Measurements from ENCODE around the gene TUBB4A.

Gene TUBB4A

DNA sequence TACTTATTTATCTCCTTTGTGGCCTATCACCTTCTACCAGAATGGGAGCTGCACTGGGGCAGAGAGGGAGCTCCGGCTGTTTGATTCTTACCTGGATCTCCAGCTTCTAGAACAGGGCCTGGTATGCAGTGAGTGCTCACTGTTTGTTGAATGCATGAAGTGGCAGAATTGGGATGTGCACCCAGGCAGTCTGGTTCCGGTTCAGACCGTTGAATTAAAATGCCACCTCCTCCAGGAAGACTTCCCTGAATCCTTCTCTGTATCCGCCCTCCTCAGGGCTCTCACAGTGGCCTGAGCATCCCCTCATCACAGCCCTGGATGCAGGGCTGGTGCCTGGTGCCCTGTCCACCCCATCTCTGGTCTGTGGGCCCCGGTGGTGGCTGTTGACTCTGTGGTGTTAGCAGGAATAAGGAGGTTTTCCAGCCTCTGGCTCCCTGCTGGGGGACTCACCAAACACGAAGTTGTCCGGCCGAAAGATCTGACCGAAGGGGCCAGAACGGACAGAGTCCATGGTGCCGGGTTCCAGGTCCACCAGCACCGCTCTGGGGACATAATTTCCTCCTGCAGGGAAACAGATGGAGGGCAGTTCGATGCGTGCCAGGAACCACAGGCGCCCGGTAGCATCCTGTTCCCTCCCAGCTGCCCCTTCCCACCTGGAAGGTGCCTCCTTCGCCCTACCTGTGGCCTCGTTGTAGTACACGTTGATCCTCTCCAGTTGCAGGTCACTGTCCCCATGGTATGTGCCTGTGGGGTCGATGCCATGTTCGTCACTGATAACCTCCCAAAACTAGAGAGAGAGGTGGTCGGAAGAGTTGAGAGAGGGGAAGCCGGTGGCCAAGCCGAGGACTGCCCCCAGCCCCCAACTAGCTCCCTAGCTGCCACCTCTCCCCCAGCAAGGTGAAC lies 1.0 kb downstream of the TUBB4A start:
- no peak overlapping the region for H3K27ac ChIP-seq
- TF ChIP-seq, protein P1, sequence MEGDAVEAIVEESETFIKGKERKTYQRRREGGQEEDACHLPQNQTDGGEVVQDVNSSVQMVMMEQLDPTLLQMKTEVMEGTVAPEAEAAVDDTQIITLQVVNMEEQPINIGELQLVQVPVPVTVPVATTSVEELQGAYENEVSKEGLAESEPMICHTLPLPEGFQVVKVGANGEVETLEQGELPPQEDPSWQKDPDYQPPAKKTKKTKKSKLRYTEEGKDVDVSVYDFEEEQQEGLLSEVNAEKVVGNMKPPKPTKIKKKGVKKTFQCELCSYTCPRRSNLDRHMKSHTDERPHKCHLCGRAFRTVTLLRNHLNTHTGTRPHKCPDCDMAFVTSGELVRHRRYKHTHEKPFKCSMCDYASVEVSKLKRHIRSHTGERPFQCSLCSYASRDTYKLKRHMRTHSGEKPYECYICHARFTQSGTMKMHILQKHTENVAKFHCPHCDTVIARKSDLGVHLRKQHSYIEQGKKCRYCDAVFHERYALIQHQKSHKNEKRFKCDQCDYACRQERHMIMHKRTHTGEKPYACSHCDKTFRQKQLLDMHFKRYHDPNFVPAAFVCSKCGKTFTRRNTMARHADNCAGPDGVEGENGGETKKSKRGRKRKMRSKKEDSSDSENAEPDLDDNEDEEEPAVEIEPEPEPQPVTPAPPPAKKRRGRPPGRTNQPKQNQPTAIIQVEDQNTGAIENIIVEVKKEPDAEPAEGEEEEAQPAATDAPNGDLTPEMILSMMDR (IDR thresholded peaks at IDR 0.05): no peak

DNA sequence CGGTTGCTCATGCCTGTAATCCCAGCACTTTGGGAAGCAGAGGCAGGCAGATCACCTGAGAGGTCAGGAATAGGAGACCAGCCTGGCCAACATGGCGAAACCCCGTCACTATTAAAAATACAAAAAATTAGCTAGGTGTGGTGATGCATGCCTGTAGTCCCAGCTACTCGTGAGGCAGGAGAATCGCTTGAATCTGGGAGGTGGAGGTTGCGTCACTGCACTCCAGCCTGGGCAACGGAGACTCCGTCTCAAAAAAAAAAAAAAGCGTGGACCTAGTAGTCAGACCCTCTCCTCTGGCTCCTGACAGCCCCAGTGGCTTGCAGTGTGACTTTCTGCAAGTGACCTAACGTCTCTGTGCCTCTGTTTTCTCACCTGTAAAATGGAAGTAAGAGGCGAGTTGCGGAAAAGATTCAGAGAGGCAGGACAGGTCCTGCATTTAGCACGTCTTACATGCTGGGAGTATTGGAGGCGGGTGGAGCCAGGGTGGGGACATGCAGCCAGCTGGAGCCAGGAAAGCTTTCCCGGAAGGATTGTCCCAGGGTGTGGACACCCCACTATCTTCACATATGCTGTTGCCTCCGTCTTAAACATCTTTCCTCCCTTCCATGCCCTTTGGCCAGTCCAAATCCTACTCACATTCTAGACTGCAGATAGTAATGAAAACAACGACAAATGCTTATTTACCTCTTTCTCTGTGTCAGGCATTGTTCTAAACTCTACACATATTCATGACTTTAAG lies 2.9 kb downstream of the TUBB4A start:
- H3K27ac ChIP-seq: no peak overlapping the region
- no peak for TF ChIP-seq ZFX (IDR thresholded peaks at IDR 0.05; ENCODE audit: borderline replicate concordance)
- TF ChIP-seq, protein P1 (IDR thresholded peaks at IDR 0.05): no peak

DNA sequence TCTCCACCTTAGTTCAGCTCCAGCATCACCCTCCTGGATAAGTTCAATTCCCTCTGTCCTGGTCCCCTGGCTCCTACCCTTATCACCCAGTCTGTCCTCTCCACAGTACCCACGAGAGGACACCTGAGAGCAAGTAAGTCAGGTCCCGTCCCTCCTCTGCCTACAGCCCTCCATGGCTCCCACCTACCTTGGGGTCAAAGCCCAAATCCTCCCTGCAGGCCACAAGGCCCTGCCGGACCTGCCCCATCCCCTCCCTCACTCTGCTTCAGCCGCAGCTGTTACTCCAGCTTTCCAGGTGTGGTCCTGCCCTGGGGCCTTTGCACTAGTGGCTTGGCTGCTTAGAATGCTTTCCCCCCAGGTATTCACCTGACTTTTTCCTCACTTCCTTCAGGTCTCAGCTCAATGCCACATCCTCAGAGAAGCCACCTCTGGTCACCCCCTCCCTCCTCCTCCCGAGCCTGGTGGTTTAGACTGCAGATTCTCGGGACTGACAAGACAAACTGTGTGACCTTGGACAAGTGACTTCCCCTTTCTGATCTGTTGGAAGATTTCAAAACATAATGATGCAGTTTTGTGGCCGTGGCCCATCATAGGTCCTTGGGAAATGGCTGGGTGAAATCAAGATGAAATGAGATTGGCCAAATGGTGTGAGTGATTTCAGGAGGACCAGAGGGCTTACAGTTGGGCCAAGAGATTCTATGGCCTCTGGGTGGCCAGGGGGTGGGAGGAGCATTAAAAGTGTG lies 3.6 kb downstream of the TUBB4A start:
- no peak for TF ChIP-seq ZFX (IDR thresholded peaks at IDR 0.05; ENCODE audit: borderline replicate concordance)
- TF ChIP-seq, protein P1 (IDR thresholded peaks at IDR 0.05): no peak
- H3K27ac ChIP-seq: no peak overlapping the region

DNA sequence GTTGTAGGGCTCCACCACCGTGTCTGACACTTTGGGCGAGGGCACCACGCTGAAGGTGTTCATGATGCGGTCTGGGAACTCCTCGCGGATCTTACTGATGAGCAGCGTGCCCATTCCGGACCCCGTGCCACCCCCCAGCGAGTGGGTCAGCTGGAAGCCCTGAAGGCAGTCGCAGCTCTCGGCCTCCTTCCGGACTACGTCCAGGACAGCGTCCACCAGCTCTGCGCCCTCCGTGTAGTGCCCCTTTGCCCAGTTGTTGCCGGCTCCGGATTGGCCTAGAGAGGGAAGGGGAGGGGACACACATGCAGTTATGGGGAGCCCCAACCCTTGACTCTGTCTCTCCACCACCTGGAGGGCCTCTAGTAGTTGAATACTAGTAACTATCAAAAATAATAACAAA lies 6.2 kb downstream of the TUBB4A start:
- no peak overlapping the region for H3K27ac ChIP-seq
- no peak for TF ChIP-seq ZFX (IDR thresholded peaks at IDR 0.05; ENCODE audit: borderline replicate concordance)
- TF ChIP-seq, protein P1 (IDR thresholded peaks at IDR 0.05): no peak

DNA sequence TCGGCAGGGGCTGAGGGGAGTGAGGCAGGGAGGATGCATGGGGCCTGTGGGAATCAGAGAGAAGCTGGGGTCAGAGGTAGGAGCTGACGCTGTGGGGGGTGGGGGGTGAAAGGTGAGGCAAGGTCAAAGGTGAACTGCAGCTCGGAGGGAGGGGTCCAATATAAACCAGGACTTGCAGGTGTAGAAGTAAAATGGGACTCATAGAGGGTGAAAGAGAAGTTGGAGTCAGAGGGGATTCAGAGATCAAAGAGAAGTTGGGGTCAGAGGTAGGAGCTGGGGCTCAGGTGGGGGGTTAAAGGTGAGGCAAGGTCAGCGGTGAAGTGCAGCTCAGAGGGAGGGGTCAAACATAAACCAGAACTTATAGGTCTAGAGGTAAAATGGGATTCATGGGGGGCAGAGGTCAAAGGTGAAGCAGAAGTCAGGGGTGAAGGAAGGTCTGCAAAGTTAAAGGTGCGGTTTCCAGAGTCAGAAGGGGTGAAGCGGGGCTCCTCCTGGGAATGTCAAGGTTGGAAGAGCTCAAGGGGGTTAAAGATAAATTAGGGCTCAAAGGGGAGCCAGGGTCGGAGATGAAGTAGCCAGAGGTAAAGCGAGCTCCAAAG lies 7.6 kb downstream of the TUBB4A start:
- H3K27ac ChIP-seq: no peak overlapping the region
- TF ChIP-seq ZFX (IDR thresholded peaks at IDR 0.05; ENCODE audit: borderline replicate concordance): no peak
- TF ChIP-seq, protein P1 (IDR thresholded peaks at IDR 0.05): no peak

DNA sequence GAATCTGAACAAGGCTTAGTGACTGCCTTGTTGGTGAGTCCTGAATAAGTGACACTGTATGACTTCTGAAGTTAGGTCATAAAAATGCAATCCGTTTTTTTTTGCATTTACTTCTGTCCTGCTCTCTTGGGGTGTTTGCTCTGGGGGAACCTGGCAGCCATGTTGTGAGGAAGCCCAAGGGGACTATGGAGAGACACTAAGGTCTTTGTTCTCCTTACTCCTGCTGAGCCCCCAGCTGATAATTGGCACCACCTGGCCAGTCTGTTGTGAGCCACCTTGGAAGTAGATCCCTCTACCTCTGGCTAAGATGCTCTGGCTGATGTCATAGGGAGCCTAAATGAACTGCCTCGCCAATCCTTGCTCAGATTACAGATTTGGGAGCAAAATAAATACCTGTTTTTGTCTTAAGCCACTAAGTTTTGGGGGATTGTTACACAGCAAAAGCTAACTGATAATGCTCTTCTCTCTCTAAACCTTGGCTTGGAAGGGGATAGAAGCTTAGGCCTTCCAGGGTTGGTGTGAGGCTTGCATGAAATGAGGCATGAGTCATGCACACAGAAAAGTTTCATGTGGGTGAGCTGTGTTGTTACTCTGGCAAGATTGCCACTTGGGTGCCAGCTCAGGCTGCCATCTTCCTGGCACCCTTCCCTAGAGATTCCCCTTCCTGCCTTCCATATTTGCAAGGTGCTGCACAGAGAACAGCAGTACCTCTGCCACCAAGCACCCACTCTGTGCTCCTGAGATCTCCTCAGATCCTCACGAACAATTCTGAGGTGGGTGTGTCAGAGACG lies 10.1 kb downstream of the TUBB4A start:
- no peak for TF ChIP-seq ZFX (IDR thresholded peaks at IDR 0.05; ENCODE audit: borderline replicate concordance)
- TF ChIP-seq, protein P1 (IDR thresholded peaks at IDR 0.05): no peak
- no peak overlapping the region for H3K27ac ChIP-seq
